Endothelial cell of umbilical vein (primary cell): ENCODE measurements around the gene ANAPC2.

Experiments used
- CTCF ChIP-seq, 2 donors: IDR thresholded peaks; 1 replicate in 1 of 2; 2 replicates in 1 of 2; pipeline ENCODE4 v1.5.1; 2011; ENCODE audit warnings: low read length in 2 of 2, mild to moderate bottlenecking in 2 of 2, moderate library complexity in 2 of 2, control low read depth in 1 of 2, inconsistent platforms in 1 of 2, low read depth in 1 of 2; ENCODE audit not compliant: insufficient read depth in 1 of 2; ENCODE audit errors: extremely low read depth in 1 of 2
- EZH2 ChIP-seq: IDR thresholded peaks from 2 replicates; pipeline ENCODE4 v1.6.1; 2012; ENCODE audit warnings: borderline replicate concordance, low read depth, mild to moderate bottlenecking, moderate library complexity, low read length, inconsistent platforms; ENCODE audit not compliant: severe bottlenecking
- FOS ChIP-seq: IDR thresholded peaks from 2 replicates; pipeline ENCODE4 v1.6.1; 2011; ENCODE audit warnings: mild to moderate bottlenecking, low read length, moderate library complexity, borderline replicate concordance; ENCODE audit not compliant: insufficient read depth
- JUN ChIP-seq: IDR thresholded peaks from 2 replicates; pipeline ENCODE4 v1.6.1; 2011; ENCODE audit warnings: borderline replicate concordance, low read depth; ENCODE audit not compliant: insufficient read length, insufficient read depth
- MYC ChIP-seq: IDR thresholded peaks from one replicate; pipeline ENCODE4 v1.6.1; 2011; ENCODE audit warnings: mild to moderate bottlenecking, low read depth, low read length
- POLR2A ChIP-seq: IDR thresholded peaks from 2 replicates; pipeline ENCODE4 v1.6.1; 2012; ENCODE audit warnings: low read depth, mild to moderate bottlenecking, control low read depth, low read length
- POLR2AphosphoS5 ChIP-seq: IDR thresholded peaks from 2 replicates; pipeline ENCODE4 v1.6.1; 2012; ENCODE audit warnings: low read depth, mild to moderate bottlenecking, control low read depth, low read length, moderate library complexity; ENCODE audit not compliant: insufficient read depth
- TF ChIP-seq, protein P1 (sequence below): IDR thresholded peaks from 2 replicates; pipeline ENCODE4 v1.6.1; 2011; ENCODE audit not compliant: insufficient read depth, insufficient read length

- TF ChIP-seq CTCF (IDR thresholded peaks at IDR 0.05; ENCODE audit: extremely low read depth in 1 of 2, insufficient read depth in 1 of 2, low read depth in 1 of 2, low read length in 2 of 2) (no peak), POLR2A (no peak), JUN (no peak), EZH2 (no peak), POLR2AphosphoS5 (no peak), MYC (no peak), FOS (no peak)
- TF ChIP-seq, protein P1, sequence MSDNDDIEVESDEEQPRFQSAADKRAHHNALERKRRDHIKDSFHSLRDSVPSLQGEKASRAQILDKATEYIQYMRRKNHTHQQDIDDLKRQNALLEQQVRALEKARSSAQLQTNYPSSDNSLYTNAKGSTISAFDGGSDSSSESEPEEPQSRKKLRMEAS = no peak
These were observed 2.4 kb downstream of the ANAPC2 start for GRCh38 chr9:137185921-137186320.
